Left kidney (tissue), 2 donors: ENCODE results near the gene CASKIN2. TPM values are rescaled to one million over a fixed set of nuclear protein-coding genes. Genes with fewer than 3 reads are reported as not detected.
"Not testable (repeated sequence)": the region's sequence is repeated elsewhere in the genome, so short reads cannot be mapped to it uniquely, and the experiment has no call there.

Experiments
- DNase-seq: peaks from one replicate; pipeline ENCODE4 v3.0.0-alpha.2; 2013
- polyA plus RNA-seq: library from polyadenylated mRNA; unstranded; fragments of 120-200 nt; gene quantifications from one replicate; pipeline ENCODE4 v1.2.1, GENCODE V29; 2013; ENCODE audit not compliant: insufficient read length

The CASKIN2 gene
- polyA plus RNA-seq, 1 donor = 26.6 TPM

DNA sequence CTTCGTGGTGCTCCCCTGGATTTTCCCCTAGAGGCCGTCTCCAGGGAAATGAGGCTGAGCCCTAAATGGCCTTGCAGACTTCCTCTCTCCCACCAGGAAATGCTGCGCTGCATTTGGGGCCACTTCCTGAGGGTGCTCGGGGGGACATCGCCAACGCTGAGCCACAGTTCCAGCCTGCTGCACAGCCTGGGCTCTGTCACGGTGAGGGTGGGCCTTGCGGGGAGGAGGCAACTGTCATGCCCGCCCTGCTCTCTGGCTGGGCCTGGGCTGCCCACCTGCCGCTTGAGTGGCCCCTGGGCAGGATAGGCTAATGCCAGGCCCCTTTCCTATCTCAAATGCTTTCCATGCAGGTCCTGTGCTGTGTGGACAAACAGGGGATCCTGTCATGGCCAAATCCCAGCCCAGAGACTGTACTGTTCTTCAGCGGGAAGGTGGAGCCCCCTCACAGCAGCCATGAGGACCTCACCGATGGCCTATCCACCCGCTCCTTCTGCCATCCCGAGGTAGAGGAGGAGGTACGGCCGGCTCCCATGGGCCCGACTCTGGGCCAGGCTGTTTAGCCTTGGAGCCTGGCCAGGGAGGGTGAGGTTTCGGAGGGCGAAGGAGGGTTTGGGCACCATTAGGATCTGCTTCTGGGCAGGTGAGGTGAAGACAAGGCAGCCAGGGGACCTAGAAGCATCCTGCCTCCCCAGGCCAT, 24.2 kb downstream of the CASKIN2 start:
- DNase-seq = no peak

DNA sequence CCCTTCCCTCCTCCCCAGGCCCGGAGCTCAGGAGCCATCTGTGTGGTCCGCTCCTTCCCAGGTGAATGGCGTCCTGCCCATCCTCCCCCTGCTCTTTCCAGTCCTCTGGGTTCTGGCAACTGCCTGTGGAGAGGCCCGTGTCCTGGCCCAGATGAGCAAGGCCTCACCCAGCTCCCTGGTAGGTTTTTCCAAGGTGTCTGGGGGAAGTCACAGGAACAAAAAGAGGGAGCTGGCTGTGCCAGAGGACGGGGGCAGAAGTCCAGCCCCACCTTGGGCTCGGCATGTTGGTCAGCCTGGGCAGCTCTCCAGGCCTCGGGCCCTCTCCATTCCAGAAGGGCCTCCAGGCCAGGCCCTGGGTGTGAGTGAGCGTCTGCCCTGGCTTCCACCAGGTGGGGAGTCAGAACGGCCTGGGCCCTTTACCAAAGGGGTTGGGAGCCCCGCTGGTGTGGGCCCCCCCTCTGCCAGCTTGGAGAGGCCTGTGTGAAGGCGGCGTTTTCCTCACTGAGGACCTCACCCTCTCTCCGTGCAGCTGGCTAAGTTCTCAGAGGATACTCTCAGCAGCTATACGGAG, 25.1 kb downstream of the CASKIN2 start:
- no peak for DNase-seq

DNA sequence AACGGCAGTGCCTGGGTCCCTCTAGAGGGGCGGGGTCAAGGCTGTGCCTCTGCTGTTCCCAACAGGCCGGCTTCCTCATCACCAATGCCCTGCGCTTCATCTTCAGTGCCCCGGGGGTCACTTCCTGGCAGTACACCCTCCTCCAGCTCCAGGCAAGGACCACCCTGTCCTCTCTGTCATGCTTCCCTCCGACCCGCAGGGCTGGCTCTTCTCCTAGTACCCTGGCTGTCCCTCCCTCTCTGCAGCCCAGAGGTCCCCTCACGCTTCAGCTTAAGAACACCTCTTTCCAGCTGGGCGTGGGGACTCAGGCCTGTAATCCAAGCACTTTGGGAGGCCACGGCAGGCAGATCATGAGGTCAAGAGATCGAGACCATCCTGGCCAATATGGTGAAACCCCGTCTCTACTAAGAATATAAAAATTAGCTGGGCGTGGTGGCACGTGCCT, 25.8 kb downstream of the CASKIN2 start:
- no peak for DNase-seq

DNA sequence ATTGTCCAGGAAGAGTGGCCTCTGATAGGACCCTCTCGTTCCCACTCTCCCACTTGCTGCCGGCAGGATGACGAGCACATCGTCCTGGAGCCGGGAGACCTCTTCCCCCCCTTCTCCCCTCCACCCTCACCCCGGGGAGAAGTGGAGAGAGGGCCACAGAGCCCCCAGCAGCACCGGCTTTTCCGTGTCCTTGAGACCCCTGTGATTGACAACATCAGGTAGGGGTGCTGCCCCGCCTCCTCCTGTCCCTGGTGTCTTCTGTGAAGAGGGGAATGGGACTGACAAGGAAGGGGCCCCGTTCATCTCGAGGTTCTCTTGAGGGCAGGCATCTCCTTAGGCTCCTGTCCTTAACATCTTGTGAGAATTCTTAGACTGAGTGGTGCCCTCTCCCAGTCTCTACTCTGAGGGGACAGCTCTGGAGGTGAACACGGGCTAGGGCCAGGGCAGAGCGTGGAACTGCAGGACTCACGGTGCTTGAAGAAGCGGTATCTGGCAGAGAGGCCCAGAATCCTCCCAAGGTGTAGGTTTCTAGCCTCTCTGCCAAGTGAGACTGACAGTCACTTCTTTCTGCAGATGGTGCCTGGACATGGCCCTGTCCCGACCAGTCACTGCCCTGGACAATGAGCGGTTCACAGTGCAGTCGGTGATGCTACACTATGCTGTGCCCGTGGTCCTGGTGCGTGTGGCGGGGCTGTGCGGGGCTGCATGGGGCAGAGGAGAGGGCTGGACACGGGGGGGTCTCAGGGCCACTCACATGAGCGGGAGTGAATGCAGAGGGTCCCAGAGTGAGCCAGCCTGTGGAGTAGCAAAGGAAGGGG, 26.4 kb downstream of the CASKIN2 start:
- no peak for DNase-seq

DNA sequence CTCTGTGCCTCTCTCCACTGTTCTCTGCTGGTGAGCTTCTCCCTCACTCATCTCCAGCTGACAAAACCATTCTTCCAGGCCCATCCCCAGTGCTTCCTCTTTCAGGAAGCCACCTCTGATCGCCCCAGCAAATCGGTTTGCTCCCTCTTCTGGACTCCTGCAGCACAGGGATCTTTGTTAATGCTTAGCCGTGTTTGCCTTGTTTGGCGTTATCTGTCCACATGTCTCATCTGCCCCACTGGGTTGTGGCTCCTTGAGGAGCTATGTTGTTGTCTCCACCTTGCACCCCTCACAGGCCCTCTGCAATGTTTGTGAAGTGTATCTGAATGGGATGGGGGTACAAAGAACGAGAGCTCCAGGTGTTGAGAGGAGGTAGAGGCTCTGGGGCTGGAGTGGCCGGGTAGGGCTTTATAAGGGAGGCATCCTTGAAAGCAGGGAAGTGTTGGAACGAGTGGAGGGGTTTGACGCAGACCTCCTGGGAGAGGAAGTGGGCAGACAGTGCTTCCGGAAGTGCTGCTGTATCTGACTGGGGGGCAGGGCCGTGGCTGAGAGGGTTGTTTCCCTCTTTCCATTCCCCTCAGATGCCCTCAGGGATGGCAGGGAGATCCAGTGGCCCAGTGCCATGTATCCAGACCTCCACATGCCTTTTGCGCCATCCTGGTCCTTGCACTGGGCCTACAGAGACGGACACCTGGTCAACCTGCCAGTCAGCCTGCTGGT, 27.8 kb downstream of the CASKIN2 start:
- no peak for DNase-seq

DNA sequence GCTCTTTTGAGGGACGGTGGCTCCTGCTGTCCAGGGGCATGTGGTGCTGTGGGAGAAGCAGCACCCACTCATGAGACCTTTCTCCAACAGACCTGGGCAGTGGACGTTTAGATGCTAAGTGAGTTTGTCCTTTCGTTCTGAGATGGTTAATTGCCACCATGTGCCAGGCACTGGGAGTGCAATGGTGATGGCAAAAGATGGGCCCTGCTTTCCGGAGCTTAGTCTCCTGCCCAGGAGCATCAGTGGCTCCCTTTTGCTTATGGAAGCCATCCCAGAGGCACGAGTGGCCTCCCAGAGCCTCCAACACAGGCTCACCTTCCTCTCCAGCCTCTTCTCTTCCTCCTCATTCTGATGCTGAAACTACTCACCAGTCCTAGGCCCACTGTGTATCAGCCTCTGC, 28.4 kb downstream of the CASKIN2 start:
- no peak for DNase-seq

DNA sequence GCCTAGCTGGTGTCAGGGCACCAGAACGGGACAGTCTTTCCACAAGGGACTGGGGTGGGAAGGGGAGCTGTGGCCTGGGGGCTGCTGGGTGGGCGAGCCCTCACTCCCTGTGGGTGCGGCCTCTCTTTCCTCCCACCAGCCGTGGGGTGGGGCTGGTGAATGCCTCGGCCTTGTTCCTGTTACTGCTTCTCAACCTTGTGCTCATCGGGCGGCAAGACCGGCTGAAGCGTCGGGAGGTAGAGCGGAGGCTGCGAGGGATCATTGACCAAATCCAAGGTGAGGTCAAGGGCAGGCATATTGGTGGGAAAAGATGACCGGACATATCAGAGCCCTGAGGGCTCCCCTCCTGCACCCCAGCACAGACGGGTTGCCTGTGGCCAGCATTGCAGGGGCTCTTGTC, 29.2 kb downstream of the CASKIN2 start:
- DNase-seq = no peak

DNA sequence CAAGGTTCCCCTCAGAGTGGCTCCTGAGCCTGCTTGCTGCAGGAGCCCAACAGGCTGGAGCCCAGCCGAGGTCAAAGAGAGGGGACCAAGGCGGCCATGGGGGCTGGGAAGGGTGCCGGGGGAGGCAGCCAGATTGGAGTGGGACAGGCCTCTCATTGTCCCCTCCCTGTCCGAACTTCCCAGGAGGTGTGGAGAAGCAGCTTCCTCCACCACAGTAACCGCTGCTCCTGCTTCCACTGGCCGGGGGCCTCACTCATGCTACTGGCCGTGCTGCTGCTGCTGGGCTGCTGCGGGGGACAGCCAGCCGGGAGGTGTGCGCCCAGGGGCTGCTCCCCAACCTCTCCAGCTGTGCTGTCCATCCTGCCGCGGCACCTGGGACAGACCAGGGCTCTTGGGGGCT, 29.6 kb downstream of the CASKIN2 start:
- no peak for DNase-seq

DNA sequence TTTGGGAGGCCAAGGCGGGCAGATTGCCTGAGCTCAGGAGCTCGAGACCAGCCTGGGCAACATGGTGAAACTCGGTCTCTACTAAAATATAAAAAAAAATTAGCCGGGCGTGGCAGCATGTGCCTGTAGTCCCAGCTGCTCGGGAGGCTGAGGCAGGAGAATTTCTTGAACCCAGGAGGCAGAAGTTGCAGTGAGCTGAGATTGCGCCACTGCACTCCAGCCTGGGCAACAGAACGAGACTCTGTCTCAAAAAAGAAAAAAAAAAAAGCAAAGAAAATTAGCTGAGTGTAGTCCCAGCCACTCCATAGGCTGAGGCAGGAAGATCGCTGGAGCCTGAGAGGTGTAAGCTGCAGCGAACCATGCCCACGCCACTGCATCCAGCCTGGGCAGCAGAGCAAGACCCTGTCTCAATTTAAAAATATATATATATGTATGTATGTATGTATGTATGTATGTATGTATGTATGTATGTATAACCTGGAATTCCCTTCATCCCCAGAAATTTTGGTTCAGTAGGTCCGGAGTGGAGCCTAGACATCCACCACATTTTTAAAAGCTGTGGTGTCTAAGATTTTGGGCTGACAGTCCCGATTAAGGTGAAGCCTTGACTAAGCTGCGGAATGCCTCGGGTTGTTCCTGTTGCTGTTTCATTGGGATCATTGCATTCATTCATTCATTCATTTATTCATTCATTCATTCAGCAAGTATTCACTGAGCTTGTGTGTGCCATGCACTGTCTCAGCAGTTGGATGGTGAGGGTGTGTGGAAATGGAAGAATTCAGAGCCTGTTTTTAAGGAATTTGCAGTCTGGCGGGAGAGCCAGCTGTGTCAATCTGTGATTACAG, 33.0 kb downstream of the CASKIN2 start:
- DNase-seq = no peak

DNA sequence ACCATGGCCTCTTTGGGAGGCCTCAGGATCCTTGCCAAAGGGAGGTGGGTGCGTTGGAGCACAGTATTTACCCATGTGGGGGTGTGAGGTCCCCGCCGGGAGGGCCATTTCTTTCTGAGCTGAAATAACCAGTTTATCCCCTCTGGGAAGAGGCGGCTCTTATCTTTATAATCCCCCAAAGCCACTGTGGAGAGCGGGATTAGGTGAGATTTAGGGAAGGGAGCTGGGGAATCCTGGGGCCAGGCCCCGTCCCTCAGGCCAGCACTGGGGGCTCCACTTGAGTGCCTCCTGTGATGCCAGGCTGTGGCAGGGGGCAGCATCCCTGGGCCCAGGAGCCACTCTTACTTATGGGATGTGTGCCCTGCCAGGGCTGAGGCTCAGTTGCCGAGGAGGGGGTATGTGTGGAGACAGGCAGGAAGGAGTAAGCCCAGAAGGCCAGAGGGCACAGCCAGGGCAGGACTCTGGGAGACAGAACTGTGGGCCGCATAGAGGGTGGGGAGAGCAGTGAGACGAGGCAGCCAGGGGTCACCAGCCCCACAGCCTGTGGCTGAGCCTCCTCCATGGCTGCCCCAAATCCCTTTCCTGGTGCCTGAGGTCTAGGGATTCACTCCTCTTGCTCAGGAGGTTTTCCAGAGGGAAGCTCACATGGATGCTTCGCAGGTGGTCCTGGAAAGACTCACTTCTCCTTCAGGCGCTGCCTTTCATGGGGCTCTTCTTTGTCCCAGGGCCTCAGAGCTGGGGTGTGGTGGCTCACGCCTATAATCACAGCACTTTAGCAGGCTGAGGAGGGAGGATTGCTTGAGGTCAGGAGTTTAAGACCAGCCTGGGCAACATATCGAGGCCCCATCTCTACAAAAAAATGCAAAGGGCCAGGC, 33.9 kb downstream of the CASKIN2 start:
- DNase-seq = no peak

DNA sequence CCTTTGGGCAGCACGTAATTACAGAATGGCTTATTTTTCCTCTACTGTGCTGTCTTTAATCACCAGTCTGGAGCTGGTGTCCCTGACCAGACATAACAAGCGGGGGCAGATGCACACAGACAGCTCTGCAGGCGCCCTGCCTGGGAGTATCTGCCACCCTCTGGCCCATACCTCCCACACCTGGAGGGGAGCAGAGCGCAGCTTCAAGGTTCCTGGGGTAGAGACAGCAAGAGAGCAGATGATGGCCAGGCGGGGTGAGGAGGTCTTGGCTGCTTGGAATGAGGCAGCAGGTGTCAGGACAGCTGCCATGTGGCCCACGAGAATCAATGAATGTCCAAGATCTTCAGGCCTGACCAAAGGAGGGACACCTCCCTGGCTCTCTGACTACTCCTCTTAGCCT, 35.1 kb downstream of the CASKIN2 start:
- no peak for DNase-seq

DNA sequence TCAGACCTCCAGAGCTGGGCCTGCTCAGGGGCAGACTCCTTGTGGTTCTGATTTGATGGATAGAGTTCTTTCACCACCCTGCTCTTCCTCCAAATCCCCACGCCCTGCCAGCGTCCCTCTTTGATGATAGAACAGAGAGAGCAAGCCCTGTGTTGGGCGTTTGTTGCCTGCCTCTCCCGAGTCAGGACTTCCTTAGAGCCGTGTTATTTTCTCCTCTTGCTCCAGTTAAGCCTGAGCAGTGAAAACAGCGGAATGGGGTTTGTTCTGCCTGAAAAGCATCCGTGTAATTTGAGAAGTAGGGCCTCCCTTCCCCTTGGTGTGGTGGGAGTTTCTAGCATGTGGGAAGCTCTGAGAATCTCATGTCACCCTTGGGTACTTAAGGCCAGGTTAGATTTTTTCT, 36.8 kb downstream of the CASKIN2 start:
- DNase-seq = peak; percentile 78

DNA sequence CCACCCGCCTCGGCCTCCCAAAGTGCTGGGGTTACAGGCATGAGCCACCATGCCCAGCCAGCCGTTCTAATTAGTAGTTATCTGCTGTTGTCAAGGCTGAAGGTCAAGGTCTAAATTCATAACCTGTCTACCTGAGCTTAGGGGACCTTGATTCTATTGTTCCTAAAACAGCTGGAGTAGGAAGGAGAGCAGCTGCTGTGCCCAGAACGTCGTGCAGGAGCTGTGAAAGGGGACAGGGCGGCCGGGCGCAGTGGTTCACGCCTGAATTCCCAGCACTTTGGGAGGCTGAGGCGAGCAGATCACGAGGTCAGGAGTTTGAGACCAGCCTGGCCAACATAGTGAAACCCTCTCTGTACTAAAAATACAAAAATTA, 37.9 kb downstream of the CASKIN2 start:
- not testable (repeated sequence) for DNase-seq

DNA sequence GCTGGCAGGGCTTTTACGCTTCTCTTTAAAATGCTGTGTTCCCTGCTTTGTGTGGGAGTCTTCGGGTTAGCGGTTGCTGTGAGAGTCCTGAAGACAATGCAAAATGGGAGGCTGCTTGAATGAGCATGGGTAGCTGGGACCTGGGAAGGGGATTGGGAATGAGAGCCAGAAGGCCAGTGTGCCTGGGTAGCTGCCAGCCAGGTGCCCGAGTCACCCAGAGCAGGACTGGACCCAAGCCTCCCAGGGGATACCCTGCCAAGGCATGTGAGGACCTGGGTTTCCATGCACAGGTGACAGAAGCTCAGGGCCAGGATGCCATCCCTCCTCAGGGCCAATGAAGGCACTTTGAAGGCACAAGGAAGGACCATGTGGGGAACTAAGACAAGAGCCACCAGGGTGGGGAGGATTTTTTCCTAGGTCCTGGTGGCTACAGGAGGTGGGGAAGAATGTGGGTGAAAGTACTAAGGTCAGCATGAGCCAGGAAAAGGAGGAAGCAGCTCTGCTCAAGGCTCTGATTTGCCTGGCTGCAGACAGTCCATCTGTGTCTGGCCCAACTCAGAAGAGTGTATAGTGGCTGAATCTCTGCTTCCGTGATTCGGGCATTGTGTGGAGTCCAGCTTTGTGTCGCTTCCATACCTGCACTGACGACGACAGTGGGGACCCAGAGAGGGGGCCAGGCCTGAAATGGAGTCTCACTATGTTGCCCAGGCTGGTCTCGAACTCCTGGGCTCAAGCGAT, 38.4 kb downstream of the CASKIN2 start:
- no peak for DNase-seq

DNA sequence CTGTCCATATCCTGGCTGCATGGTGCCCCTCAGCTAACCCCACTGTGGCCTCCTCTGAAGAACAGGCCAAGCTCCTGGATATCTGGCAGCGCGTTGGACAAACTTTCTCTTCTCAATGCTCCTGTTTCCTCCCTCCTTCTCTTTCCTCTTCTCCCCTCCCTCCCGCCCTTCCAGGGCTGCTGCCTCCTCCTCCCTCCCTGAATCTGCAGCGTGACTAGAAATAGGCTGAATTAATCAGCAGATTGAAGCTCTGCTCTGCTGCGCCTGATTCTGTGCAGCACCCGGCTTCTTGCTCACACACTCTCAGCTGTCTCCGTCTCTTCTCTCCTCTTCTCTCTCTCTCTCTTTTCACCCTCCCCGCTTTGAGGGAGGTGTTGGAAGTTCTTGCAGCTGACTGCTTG, 39.1 kb downstream of the CASKIN2 start:
- DNase-seq = no peak

DNA sequence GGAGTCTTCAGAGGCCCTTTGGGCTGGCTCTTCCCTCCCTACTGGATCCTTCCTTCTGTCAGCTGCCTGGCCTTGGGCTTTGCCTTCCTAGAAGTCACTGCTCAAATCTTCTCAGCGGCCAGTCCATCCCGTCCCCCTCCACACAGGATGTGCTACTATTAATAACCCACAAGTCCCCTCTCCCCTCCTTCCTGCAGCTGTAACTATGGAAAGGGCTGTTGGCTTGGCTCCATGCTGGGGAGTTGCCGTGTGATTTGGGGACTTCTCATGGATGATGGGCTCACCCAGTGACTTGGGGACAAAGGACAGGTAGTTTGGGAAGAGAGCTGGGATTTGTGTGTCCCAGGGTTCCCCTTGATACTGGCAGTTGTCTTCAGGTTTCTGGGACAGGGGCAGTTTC, 39.5 kb downstream of the CASKIN2 start:
- no peak for DNase-seq

DNA sequence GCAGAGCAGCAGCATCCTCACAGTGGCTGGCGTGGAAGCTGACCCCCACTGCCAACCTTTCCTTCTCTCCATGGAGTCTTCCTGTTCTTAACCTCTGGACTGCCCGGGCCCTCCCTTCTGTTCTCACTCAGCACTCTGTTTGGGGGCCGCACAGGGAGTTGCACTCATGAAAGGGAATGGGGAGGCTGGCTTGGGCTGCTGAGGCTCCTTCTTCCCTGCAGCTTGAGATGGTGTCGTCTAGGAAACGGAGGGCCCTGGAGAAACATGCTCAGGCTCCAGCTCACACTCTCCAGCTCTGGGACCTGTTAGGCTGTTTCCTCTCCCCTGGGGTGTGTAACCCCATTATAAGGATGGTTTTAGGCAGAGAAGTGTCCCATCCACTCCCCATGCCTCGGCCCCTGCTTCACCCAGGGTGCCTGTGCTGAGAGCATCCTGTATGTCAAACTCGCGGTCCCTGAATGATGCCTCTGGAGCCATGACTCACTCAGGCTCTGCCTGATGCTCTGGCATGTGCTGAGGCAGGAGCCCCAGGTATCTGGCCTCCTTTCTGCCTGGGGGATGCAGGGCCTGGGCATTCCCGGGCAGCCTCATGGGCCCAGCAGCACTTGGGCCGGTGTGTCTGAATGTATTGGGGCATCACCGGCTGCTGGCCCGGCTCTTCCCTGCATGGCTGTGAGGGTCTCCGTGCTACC, 40.0 kb downstream of the CASKIN2 start:
- DNase-seq = no peak

DNA sequence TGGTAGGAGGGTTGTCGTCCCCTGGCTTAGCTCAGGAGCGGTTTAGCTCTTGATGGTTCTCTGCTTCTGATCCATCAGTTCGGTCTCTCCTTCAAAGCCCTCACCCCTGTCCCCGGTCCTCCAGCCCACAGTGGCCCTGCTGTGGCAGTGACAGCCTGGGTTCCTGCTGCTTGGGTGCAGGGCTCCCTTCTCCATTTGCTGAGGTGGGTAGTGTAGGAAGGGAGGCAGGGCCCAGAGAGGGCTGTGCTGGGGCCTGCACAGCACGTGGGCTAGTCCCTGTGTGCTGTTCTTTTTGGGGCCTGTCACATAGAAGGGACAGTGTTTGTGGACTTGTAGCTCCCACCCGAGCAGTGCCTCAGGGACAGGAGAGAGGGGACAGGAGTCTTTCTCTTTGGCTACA, 40.6 kb downstream of the CASKIN2 start:
- no peak for DNase-seq

DNA sequence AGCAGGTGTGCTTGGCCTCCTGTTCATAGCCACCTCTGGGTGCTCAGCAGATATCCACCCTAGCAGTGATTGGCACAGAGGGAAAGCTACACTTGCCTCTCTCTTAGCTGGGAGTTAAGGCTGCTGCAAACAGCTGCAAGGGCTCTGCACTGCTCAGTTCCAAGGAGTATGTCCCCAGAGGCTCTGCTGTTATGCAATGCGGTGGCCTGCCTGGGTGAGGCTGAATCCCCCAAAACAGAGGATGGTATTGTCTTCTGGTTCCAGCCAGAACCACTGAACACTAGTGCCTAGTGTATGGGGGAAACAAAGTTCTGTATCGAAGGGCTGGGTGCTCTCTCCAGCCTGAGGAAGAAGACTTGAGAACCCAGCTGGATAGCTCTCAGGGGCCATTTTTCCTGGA, 42.1 kb downstream of the CASKIN2 start:
- DNase-seq = no peak
